Ascending aorta (tissue), 2 donors: ENCODE measurements around the gene PHF12. TPM values are rescaled to one million over a fixed set of nuclear protein-coding genes. Genes with fewer than 3 reads are reported as not detected.

Source experiments
- DNase-seq, 2 donors: peaks; one replicate each; pipeline ENCODE4 v3.0.0-alpha.2; 2019; ENCODE audit warnings: low spot score in 2 of 2
- H3K27ac ChIP-seq, 2 donors: fragments of 200-600 bp; sonication (generic); one replicate each; pipeline ENCODE4 v1.5.1; 2016 to 2017; ENCODE audit warnings: mild to moderate bottlenecking in 1 of 2
- H3K27me3 ChIP-seq: fragments of 200-600 bp; sonication (generic); one replicate; pipeline ENCODE4 v1.5.1; 2017
- H3K36me3 ChIP-seq, 2 donors: fragments of 200-600 bp; sonication (generic); one replicate each; pipeline ENCODE4 v1.5.1; 2016
- H3K4me1 ChIP-seq, 2 donors: fragments of 200-600 bp; sonication (generic); one replicate each; pipeline ENCODE4 v1.5.1; 2016 to 2017; ENCODE audit warnings: mild to moderate bottlenecking in 1 of 2
- H3K4me3 ChIP-seq, 2 donors: fragments of 200-600 bp; sonication (generic); one replicate each; pipeline ENCODE4 v1.5.1; 2016 to 2017; ENCODE audit warnings: mild to moderate bottlenecking in 1 of 2
- H3K9me3 ChIP-seq, 2 donors: fragments of 200-600 bp; sonication (generic); one replicate each; pipeline ENCODE4 v1.5.1; 2016
- CTCF ChIP-seq, 3 experiments: fragments of 200-600 bp in 2 of 3; fragments of 450-650 bp in 1 of 3; sonication (generic) in 2 of 3; IDR thresholded peaks; one replicate each; pipeline ENCODE4 v1.5.1; 2016 to 2019; ENCODE audit warnings: antibody characterized with exemption in 3 of 3, mild to moderate bottlenecking in 1 of 3, moderate library complexity in 1 of 3
- intact Hi-C: fragments of 100-400 bp; cut with DNase I; formaldehyde crosslinking; loops from one replicate; pipeline ENCODE4 v1.15.1; 2023
- total RNA-seq: library from RNA; depleted of rRNA; stranded (reverse); fragments of >200 nt; gene quantifications from one replicate; pipeline ENCODE4 v1.1.0, GENCODE V29; 2016

PHF12 gene
- total RNA-seq, 1 donor from 2014 or later: 35.0 TPM

- H3K36me3 ChIP-seq: no peaks in the 10 kb centered on the region
- H3K27ac ChIP-seq: no peak overlapping the region
- no peaks in the 10 kb centered on the region for H3K4me1 ChIP-seq
- intact Hi-C loops: no loop called here
- H3K27me3 ChIP-seq: no peaks in the 10 kb centered on the region
- no peak for DNase-seq
- no peaks in the 10 kb centered on the region for H3K9me3 ChIP-seq
- no peak overlapping the region for H3K4me3 ChIP-seq
- no peak for TF ChIP-seq CTCF (IDR thresholded peaks at IDR 0.05)
These were observed 42.5 kb upstream of the PHF12 start for GRCh38 chr17:28993645-28994426.

- Histone ChIP-seq H3K36me3 (no peaks in the 10 kb centered on the region), H3K4me3 (no peak overlapping the region), H3K4me1 (no peaks in the 10 kb centered on the region), H3K27me3 (no peaks in the 10 kb centered on the region), H3K9me3 (no peaks in the 10 kb centered on the region), H3K27ac (no peak overlapping the region)
- intact Hi-C loops: no loop called here
- no peak for TF ChIP-seq CTCF (IDR thresholded peaks at IDR 0.05)
- DNase-seq: no peak
These were observed 41.6 kb upstream of the PHF12 start for GRCh38 chr17:28992625-28993600.

GRCh38 chr17:28992185-28992584, 40.9 kb upstream of the PHF12 start:
- Histone ChIP-seq H3K4me1 (no peaks in the 10 kb centered on the region), H3K27ac (no peak overlapping the region), H3K4me3 (no peak overlapping the region), H3K36me3 (no peaks in the 10 kb centered on the region), H3K9me3 (no peaks in the 10 kb centered on the region), H3K27me3 (no peaks in the 10 kb centered on the region)
- intact Hi-C loops: no loop called here
- DNase-seq: no peak
- TF ChIP-seq CTCF (IDR thresholded peaks at IDR 0.05): no peak

- TF ChIP-seq CTCF (IDR thresholded peaks at IDR 0.05): no peak
These were observed 40.5 kb upstream of the PHF12 start for GRCh38 chr17:28991779-28992178.

GRCh38 chr17:28989028-28989427, 37.7 kb upstream of the PHF12 start:
- no peak overlapping the region for H3K4me3 ChIP-seq
- H3K36me3 ChIP-seq: no peaks in the 10 kb centered on the region
- H3K27ac ChIP-seq: no peak overlapping the region
- DNase-seq: no peak
- H3K9me3 ChIP-seq: no peaks in the 10 kb centered on the region
- H3K27me3 ChIP-seq: no peaks in the 10 kb centered on the region
- no peak for TF ChIP-seq CTCF (IDR thresholded peaks at IDR 0.05)
- no peaks in the 10 kb centered on the region for H3K4me1 ChIP-seq
- intact Hi-C loops: no loop called here

More at GRCh38 chr17:28991779-28992178, 40.5 kb upstream of the PHF12 start:
- no peak for DNase-seq
- Histone ChIP-seq H3K4me1 (no peaks in the 10 kb centered on the region), H3K9me3 (no peaks in the 10 kb centered on the region), H3K4me3 (no peak overlapping the region), H3K36me3 (no peaks in the 10 kb centered on the region), H3K27ac (no peak overlapping the region), H3K27me3 (no peaks in the 10 kb centered on the region)
- intact Hi-C loops: no loop called here
